GM18499 (cell line): ENCODE measurements around the gene ITPRIPL2.

ENCODE experiments used
- ATAC-seq: cut with Tn5 transposase; IDR thresholded peaks from one replicate; pipeline ENCODE4 v1.9.1; 2021; ENCODE audit warnings: moderate number of reproducible peaks; ENCODE audit not compliant: insufficient read depth, unreplicated experiment

Gene ITPRIPL2

GRCh38 chr16:19092653-19093410, 20.9 kb upstream of the ITPRIPL2 start:
- no peak for ATAC-seq

- ATAC-seq, result no peak
Observed at GRCh38 chr16:19093631-19094541, 19.9 kb upstream of the ITPRIPL2 start.

GRCh38 chr16:19094542-19095365, 19.0 kb upstream of the ITPRIPL2 start:
- no peak for ATAC-seq

GRCh38 chr16:19095654-19096053, 18.1 kb upstream of the ITPRIPL2 start:
- no peak for ATAC-seq

- ATAC-seq, result no peak
Observed at GRCh38 chr16:19098173-19098572, 15.6 kb upstream of the ITPRIPL2 start.

- no peak for ATAC-seq
Observed at GRCh38 chr16:19102187-19102872, 11.4 kb upstream of the ITPRIPL2 start.

- no peak for ATAC-seq
Observed at GRCh38 chr16:19104607-19105006, 9.2 kb upstream of the ITPRIPL2 start.

GRCh38 chr16:19105131-19105530, 8.6 kb upstream of the ITPRIPL2 start:
- no peak for ATAC-seq

- no peak for ATAC-seq
Observed at GRCh38 chr16:19105891-19106624, 7.7 kb upstream of the ITPRIPL2 start.

- no peak for ATAC-seq
Observed at GRCh38 chr16:19106625-19107020, 7.1 kb upstream of the ITPRIPL2 start.

GRCh38 chr16:19108409-19109287, 5.1 kb upstream of the ITPRIPL2 start:
- no peak for ATAC-seq

GRCh38 chr16:19109288-19109664, 4.5 kb upstream of the ITPRIPL2 start:
- no peak for ATAC-seq

GRCh38 chr16:19110537-19111360, 3.0 kb upstream of the ITPRIPL2 start:
- ATAC-seq, result no peak

GRCh38 chr16:19112099-19112407, 1.7 kb upstream of the ITPRIPL2 start:
- no peak for ATAC-seq

- no peak for ATAC-seq
Observed at GRCh38 chr16:19114359-19115147, 789 bp downstream of the ITPRIPL2 start.

- no peak for ATAC-seq
Observed at GRCh38 chr16:19115148-19116021, 1.6 kb downstream of the ITPRIPL2 start.
